Left lung (tissue), 10 donors: Measurements from ENCODE around the gene FMN1. TPM values are rescaled to one million over a fixed set of nuclear protein-coding genes. Genes with fewer than 3 reads are reported as not detected.

Experiments used
- ATAC-seq: fragments of 200-7000 bp; cut with Tn5 transposase; one replicate; pipeline ENCODE4 v1.9.1; 2020; ENCODE audit warnings: moderate library complexity
- DNase-seq, 4 donors: peaks; one replicate each; pipeline ENCODE4 v3.0.0-alpha.2; 2013 to 2020
- H3K27ac ChIP-seq, 2 donors: fragments of 200-600 bp; sonication (generic) in 1 of 2; one replicate each; pipeline versions ENCODE4 v1.5.0 to v1.8.0; 2020 to 2021
- H3K27me3 ChIP-seq, 2 donors: fragments of 200-600 bp; sonication (generic) in 1 of 2; one replicate each; pipeline versions ENCODE4 v1.5.0 to v1.8.0; 2020 to 2021
- H3K36me3 ChIP-seq, 2 donors: fragments of 200-600 bp; sonication (generic) in 1 of 2; one replicate each; pipeline versions ENCODE4 v1.5.0 to v1.8.0; 2020 to 2021
- H3K4me1 ChIP-seq, 2 donors: fragments of 200-600 bp; one replicate each; pipeline ENCODE4 v1.8.0; 2021
- H3K4me3 ChIP-seq, 2 donors: fragments of 200-600 bp; sonication (generic) in 1 of 2; one replicate each; pipeline versions ENCODE4 v1.5.0 to v1.8.0; 2020 to 2021; ENCODE audit warnings: mild to moderate bottlenecking in 1 of 2
- H3K9me3 ChIP-seq, 2 donors: fragments of 200-600 bp; sonication (generic) in 1 of 2; one replicate each; pipeline versions ENCODE4 v1.5.0 to v1.8.0; 2020 to 2021
- intact Hi-C, 2 donors: fragments of 100-400 bp; cut with DNase I; formaldehyde crosslinking; loops; one replicate each; pipeline versions ENCODE4 v1.11.2 to v1.14.2; 2022
- polyA plus RNA-seq, 6 donors: library from polyadenylated mRNA; unstranded; fragments of 120-200 nt; gene quantifications; one replicate each; pipeline ENCODE4 v1.2.1, GENCODE V29; 2013; ENCODE audit not compliant: insufficient read length in 6 of 6
- total RNA-seq, 2 donors: library from RNA; stranded (reverse); fragmentation: NEBNext Ultra II Directional; extraction: Animal tissue kit (Norgen Biotek cat#: 25700); gene quantifications; one replicate each; pipeline ENCODE4 v1.2.1, GENCODE V29; 2021
- TF ChIP-seq, protein P1 (sequence below), 2 donors: fragments of 200-600 bp; sonication (generic) in 1 of 2; IDR thresholded peaks; one replicate each; pipeline versions ENCODE4 v1.5.0 to v1.8.0; 2021; ENCODE audit warnings: antibody characterized with exemption in 2 of 2
- donor health status: DM: no; HTN: yes; CAD: no.
- donor health status: DM: no; HTN: no; CAD: no.

FMN1 gene
- total and polyA plus RNA-seq, 8 donors = 4.6 to 45.2 (median 8.4) TPM

DNA sequence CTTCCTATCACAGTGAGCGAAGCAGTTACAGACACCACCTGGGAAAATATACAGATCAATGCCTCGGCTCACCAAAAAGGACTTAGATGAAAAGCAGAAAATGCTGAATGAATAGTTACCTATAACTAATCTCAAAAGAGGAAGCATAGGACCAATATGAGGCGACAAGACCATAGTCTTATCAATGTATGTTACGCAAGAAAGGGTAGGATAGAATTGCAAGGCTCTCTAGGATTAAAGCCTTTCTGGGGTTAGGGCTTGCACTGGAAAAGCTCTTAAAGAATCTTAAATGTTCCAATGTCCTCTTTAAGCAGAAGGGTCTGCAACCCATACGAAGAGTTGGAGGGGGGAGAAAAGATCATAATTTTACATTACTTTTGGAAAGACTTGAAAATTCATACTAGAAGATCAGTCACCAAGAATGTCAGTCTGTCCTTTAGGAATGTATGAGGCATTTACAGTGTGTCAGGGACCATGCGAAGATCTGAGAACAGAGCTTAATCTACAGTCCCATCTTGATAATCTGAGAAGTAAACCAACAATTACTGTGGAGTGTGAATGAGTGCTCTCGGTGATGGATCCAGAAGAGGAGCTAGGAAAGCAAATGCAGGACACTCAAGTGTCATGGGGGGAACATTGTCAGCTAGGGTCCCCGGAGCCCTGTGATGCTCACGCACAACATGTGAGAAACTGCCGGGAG is 290.8 kb downstream of the FMN1 start:
- no peak overlapping the region for H3K27ac ChIP-seq
- peaks cover 2 to 3% of the 10 kb centered on the region in 2 donors for H3K4me1 ChIP-seq
- peaks cover 0 to 33% of the 10 kb centered on the region in 2 donors for H3K36me3 ChIP-seq
- H3K9me3 ChIP-seq = no peaks in the 10 kb centered on the region
- TF ChIP-seq, protein P1, sequence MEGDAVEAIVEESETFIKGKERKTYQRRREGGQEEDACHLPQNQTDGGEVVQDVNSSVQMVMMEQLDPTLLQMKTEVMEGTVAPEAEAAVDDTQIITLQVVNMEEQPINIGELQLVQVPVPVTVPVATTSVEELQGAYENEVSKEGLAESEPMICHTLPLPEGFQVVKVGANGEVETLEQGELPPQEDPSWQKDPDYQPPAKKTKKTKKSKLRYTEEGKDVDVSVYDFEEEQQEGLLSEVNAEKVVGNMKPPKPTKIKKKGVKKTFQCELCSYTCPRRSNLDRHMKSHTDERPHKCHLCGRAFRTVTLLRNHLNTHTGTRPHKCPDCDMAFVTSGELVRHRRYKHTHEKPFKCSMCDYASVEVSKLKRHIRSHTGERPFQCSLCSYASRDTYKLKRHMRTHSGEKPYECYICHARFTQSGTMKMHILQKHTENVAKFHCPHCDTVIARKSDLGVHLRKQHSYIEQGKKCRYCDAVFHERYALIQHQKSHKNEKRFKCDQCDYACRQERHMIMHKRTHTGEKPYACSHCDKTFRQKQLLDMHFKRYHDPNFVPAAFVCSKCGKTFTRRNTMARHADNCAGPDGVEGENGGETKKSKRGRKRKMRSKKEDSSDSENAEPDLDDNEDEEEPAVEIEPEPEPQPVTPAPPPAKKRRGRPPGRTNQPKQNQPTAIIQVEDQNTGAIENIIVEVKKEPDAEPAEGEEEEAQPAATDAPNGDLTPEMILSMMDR (IDR thresholded peaks at IDR 0.05) = no peak
- H3K27me3 ChIP-seq = no peaks in the 10 kb centered on the region
- DNase-seq = no peak
- intact Hi-C loops = no loop called here
- no peak overlapping the region for H3K4me3 ChIP-seq
- ATAC-seq = no peak

DNA sequence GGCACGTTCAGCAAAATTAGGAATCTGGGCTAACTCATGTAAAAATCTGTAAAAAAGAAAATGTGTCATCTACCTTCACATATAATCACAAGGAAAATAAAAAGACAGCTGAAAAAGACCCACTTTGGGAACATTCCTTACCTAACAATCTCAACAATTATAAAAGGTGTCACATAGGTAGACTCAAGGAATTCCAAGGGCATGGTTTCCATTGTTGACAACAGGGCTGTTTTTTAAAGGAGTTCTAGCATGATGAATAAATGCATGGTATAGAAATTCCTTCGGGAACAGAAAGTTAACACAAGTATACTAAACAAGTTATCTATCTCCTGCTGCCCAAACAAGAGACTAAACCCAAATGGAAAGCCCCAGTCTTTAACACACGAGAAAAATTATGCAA is 292.5 kb downstream of the FMN1 start:
- ATAC-seq = no peak
- Histone ChIP-seq H3K9me3 (no peaks in the 10 kb centered on the region), H3K27me3 (no peaks in the 10 kb centered on the region), H3K4me1 (no peaks in the 10 kb centered on the region), H3K36me3 (peaks cover 0 to 31% of the 10 kb centered on the region in 2 donors), H3K4me3 (no peak overlapping the region), H3K27ac (no peak overlapping the region)
- no peak for DNase-seq
- intact Hi-C loops = no loop called here
- TF ChIP-seq, protein P1 (IDR thresholded peaks at IDR 0.05) = no peak

DNA sequence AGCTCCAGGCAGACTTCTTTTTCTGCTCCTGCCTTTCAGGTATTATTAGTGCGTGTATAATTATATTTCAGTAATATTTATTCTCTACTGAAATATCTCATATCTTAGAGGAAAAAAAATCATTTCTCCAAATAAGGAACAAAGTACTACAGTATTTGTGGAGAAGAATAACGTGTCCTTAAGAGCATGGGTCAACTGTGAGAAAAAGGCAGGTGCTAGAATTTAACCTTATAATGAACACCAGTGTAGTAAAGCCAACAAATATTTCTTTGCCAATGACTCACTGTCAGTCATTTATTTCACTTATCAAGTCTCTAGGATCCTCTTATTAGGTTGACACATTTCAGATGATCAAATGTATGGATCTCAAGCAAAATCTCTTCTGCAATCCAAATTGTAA is 293.3 kb downstream of the FMN1 start:
- intact Hi-C loops = no loop called here
- H3K27me3 ChIP-seq = no peaks in the 10 kb centered on the region
- no peaks in the 10 kb centered on the region for H3K4me1 ChIP-seq
- TF ChIP-seq, protein P1 (IDR thresholded peaks at IDR 0.05) = no peak
- DNase-seq (no peak), ATAC-seq (no peak)
- peaks cover 0 to 30% of the 10 kb centered on the region in 2 donors for H3K36me3 ChIP-seq
- H3K4me3 ChIP-seq = no peak overlapping the region
- no peak overlapping the region for H3K27ac ChIP-seq
- H3K9me3 ChIP-seq = no peaks in the 10 kb centered on the region

DNA sequence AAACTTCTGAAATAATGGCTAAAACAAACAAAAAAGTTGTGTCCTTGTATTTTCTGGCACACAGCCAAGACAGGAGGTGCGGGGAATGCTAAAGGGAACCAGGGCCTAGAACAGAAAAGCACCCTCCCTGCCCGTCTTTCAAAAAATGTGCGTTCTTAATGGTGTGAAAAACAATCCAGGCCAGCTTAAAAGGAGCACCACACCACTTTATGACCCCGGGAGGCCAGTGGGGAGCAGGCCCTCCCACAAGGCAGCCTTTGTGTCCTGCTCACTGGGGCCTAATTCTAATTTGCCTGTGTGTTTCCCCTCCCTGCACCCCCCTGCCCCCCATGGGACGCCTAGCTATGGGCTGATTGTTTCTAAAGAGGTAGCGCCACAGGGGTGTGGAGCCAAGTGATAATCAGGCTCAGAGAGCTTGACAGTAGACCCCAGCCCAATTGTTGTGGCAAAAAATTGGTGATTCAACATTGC is 295.4 kb downstream of the FMN1 start:
- H3K9me3 ChIP-seq = no peaks in the 10 kb centered on the region

DNA sequence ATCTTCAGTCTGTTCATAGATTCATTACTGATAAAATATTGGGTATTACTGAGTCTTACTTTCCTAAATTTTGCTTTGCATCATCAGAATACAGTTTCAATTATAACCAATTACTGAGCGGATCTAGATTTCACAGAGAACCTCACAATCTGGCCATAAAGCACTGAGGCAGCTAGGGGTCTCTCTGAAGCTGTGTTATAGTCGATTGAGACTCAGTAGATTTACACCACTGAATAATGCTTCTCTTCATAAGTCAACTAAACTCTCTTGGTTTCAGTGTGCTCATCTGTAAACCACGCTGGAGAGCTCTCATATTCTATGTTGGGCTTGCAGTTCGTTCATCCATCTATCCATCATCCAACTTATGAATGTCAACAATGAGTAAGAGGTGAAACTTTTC is 296.1 kb downstream of the FMN1 start:
- H3K4me1 ChIP-seq = no peaks in the 10 kb centered on the region
- DNase-seq = no peak
- no peaks in the 10 kb centered on the region for H3K9me3 ChIP-seq
- TF ChIP-seq, protein P1 (IDR thresholded peaks at IDR 0.05) = no peak
- no peak for ATAC-seq
- peaks cover 0 to 18% of the 10 kb centered on the region in 2 donors for H3K36me3 ChIP-seq
- H3K4me3 ChIP-seq = no peak overlapping the region
- H3K27ac ChIP-seq = no peak overlapping the region
- intact Hi-C loops = no loop called here
- H3K27me3 ChIP-seq = no peaks in the 10 kb centered on the region

More for the DNA sequence above, 295.4 kb downstream of the FMN1 start:
- Histone ChIP-seq H3K27me3 (no peaks in the 10 kb centered on the region), H3K27ac (no peak overlapping the region), H3K4me1 (no peaks in the 10 kb centered on the region), H3K4me3 (no peak overlapping the region), H3K36me3 (peaks cover 0 to 18% of the 10 kb centered on the region in 2 donors)
- DNase-seq (no peak), ATAC-seq (no peak)
- intact Hi-C loops = no loop called here
- TF ChIP-seq, protein P1 (IDR thresholded peaks at IDR 0.05) = no peak
